MM.1S (cell line): ENCODE measurements around the gene EXOC3.

Source experiments
- DNase-seq: peaks from one replicate; pipeline ENCODE4 v3.0.0-alpha.2; 2015
- H2AFZ ChIP-seq: fragments of 300-600 bp; sonication (generic); 2 replicates; pipeline ENCODE4 v1.6.0; 2016; ENCODE audit warnings: antibody characterized with exemption, low read length
- H3F3A ChIP-seq: fragments of 300-600 bp; sonication (generic); 2 replicates; pipeline ENCODE4 v1.6.1; 2016; ENCODE audit warnings: mild to moderate bottlenecking, antibody characterized with exemption, low read length, moderate library complexity, mixed read lengths; ENCODE audit not compliant: insufficient read depth
- H3K27ac ChIP-seq: fragments of 300-600 bp; sonication (generic); 2 replicates; pipeline ENCODE4 v1.5.1; 2016; ENCODE audit warnings: mild to moderate bottlenecking, low read length
- H3K27me3 ChIP-seq: fragments of 300-600 bp; sonication (generic); replicated peaks from 2 replicates; pipeline ENCODE4 v1.6.0; 2016; ENCODE audit warnings: low read length; ENCODE audit not compliant: insufficient read depth
- H3K36me3 ChIP-seq: fragments of 300-600 bp; sonication (generic); replicated peaks from 2 replicates; pipeline ENCODE4 v1.6.1; 2016; ENCODE audit warnings: mild to moderate bottlenecking, low read length, mixed read lengths; ENCODE audit not compliant: insufficient read depth
- H3K4me1 ChIP-seq: fragments of 300-600 bp; sonication (generic); 2 replicates; pipeline ENCODE4 v1.6.1; 2016; ENCODE audit warnings: low read length, mixed read lengths
- H3K4me2 ChIP-seq: fragments of 300-600 bp; sonication (generic); 2 replicates; pipeline ENCODE4 v1.6.0; 2016; ENCODE audit warnings: low read depth, low read length
- H3K4me3 ChIP-seq: fragments of 300-600 bp; sonication (generic); 2 replicates; pipeline ENCODE4 v1.5.1; 2016; ENCODE audit warnings: low read length, mixed read lengths
- H3K79me2 ChIP-seq: fragments of 300-600 bp; sonication (generic); 2 replicates; pipeline ENCODE4 v1.6.1; 2016; ENCODE audit warnings: mixed run types, low read length, mixed read lengths
- H3K9ac ChIP-seq: fragments of 300-600 bp; sonication (generic); 2 replicates; pipeline ENCODE4 v1.6.1; 2016; ENCODE audit warnings: low read length, mixed read lengths
- H3K9me2 ChIP-seq: fragments of 300-600 bp; sonication (generic); replicated peaks from 2 replicates; pipeline ENCODE4 v1.6.1; 2016; ENCODE audit warnings: mild to moderate bottlenecking, low read length, mixed read lengths; ENCODE audit not compliant: insufficient read depth
- H3K9me3 ChIP-seq: fragments of 300-600 bp; sonication (generic); replicated peaks from 2 replicates; pipeline ENCODE4 v1.6.1; 2016; ENCODE audit warnings: mild to moderate bottlenecking, low read length, mixed read lengths; ENCODE audit not compliant: insufficient read depth
- H4K20me1 ChIP-seq: fragments of 300-600 bp; sonication (generic); 2 replicates; pipeline ENCODE4 v1.6.1; 2016; ENCODE audit warnings: mild to moderate bottlenecking, low read length, moderate library complexity, mixed read lengths; ENCODE audit not compliant: insufficient read depth
- EZH2 ChIP-seq: fragments of 300-600 bp; sonication (generic); optimal IDR thresholded peaks from 2 replicates; pipeline ENCODE3; 2017; ENCODE audit warnings: low read depth, mild to moderate bottlenecking, antibody characterized with exemption, low read length, mixed read lengths
- EZH2phosphoT487 ChIP-seq: fragments of 300-600 bp; sonication (generic); IDR thresholded peaks from 2 replicates; pipeline ENCODE4 v1.6.1; 2018; ENCODE audit warnings: antibody characterized with exemption, low read length
- TF ChIP-seq, protein P1 (sequence below): fragments of 300-600 bp; sonication (generic); IDR thresholded peaks from 2 replicates; pipeline ENCODE4 v1.5.1; 2016; ENCODE audit warnings: antibody characterized with exemption, low read length, mixed read lengths

Gene EXOC3

DNA sequence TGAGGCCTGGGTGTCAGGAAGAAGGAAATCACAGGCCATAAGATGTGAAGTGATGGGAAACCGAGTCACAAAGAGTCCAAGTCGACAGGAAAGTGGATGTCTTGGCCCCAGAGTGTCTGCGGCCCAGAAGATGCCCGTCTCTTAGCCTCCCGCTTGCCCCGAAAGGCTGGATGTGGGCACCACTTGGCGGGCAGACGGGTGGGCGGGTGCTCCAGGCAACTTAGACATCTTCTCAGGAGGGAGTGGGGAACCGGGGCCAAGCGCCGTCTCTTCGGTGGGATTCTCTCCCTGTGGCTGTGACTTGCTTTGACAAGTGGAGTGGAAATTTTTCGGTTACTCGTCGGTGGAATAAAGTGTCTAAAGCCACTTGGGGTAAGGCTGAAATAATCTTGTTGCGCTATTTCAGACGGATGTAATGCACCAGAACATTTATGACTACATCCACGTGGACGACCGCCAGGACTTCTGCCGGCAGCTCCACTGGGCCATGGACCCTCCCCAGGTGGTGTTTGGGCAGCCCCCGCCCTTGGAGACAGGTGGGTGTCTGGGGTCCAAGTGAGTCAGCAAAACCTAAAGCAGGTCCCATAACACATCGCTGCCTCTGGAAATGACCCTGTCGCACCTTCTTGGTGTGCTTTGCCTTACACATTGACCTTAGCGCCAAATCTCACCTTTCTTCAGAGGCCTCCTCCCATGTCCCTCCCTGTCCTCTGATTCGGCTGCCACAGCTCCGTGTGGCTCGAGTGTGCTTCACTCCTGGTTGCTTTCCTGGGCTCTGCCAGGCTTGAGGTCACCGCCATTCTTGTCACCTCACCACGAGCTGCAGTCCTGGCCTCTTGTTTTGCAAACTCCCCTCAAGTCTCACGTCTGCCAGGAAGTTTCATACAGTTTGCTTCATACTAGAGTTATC, 20.4 kb upstream of the EXOC3 start:
- Histone ChIP-seq H3K4me2 (no peak overlapping the region), H4K20me1 (no peaks in the 10 kb centered on the region), H3K4me3 (no peak overlapping the region), H3K27me3 (no peaks in the 10 kb centered on the region), H3F3A (0 out of 2 replicates have a peak, but pooled peaks cover 3% of the 10 kb centered on the region), H3K79me2 (no peaks in the 10 kb centered on the region), H3K9ac (no peak overlapping the region), H3K9me3 (no peaks in the 10 kb centered on the region), H3K9me2 (no peaks in the 10 kb centered on the region), H3K36me3 (no peaks in the 10 kb centered on the region), H3K27ac (no peak overlapping the region), H3K4me1 (peaks cover 9% of the 10 kb centered on the region), H2AFZ (no peak overlapping the region)
- TF ChIP-seq, protein P1, sequence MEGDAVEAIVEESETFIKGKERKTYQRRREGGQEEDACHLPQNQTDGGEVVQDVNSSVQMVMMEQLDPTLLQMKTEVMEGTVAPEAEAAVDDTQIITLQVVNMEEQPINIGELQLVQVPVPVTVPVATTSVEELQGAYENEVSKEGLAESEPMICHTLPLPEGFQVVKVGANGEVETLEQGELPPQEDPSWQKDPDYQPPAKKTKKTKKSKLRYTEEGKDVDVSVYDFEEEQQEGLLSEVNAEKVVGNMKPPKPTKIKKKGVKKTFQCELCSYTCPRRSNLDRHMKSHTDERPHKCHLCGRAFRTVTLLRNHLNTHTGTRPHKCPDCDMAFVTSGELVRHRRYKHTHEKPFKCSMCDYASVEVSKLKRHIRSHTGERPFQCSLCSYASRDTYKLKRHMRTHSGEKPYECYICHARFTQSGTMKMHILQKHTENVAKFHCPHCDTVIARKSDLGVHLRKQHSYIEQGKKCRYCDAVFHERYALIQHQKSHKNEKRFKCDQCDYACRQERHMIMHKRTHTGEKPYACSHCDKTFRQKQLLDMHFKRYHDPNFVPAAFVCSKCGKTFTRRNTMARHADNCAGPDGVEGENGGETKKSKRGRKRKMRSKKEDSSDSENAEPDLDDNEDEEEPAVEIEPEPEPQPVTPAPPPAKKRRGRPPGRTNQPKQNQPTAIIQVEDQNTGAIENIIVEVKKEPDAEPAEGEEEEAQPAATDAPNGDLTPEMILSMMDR = no peak
- TF ChIP-seq EZH2phosphoT487 = no peak
- no peak for TF ChIP-seq EZH2
- DNase-seq = no peak

DNA sequence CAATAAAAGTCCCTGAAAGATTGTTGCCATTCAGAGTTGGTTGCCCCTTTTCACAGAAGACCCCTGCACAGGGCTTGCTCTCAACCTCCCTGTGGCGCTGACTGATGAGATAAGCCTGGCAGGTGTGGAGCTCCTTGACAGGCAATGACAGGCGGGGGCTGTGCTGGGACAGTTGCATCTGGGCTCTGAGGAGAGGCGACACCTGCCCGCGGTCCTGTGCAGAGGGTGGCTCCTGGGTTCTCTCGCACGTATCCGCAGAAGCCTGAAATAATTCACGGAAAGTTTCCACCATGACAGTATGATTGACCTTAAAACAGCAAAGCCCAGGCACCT, 19.8 kb upstream of the EXOC3 start:
- Histone ChIP-seq H4K20me1 (no peaks in the 10 kb centered on the region), H2AFZ (no peak overlapping the region), H3K9me3 (no peaks in the 10 kb centered on the region), H3K79me2 (no peaks in the 10 kb centered on the region), H3K9ac (no peak overlapping the region), H3K27me3 (no peaks in the 10 kb centered on the region), H3K9me2 (no peaks in the 10 kb centered on the region), H3K27ac (no peak overlapping the region), H3K4me3 (no peak overlapping the region), H3K4me1 (peaks cover 9% of the 10 kb centered on the region), H3F3A (0 out of 2 replicates have a peak, but pooled peaks cover 3% of the 10 kb centered on the region), H3K36me3 (no peaks in the 10 kb centered on the region), H3K4me2 (no peak overlapping the region)
- no peak for DNase-seq
- TF ChIP-seq EZH2phosphoT487 (no peak), EZH2 (no peak)
- TF ChIP-seq, protein P1 = no peak

DNA sequence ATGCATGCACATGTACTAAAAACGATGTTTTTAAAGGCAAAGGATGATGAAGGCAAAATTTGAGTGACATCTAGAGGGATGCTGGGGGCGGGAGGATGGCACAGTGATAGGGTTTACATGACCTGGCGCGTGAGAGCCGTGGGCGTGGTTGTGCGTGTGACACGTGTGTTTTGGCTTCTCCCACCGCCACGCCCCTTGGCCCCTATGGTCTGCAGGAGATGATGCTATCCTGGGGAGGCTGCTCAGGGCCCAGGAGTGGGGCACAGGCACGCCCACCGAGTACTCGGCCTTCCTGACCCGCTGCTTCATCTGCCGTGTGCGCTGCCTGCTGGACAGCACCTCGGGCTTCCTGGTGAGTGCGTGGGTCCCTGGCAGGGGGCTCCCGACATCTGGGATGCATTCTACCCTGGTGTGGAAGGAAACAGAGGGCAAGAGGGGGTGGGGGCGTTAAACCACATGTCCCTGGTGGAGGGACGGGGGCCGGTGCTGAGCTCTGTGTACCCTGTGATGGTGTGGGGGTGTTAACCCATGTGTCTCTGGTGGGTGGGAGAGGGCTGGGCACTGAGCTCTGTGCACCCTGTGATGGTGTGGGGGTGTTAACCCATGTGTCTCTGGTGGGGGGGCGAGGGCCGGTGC, 19.2 kb upstream of the EXOC3 start:
- Histone ChIP-seq H3K9me2 (no peaks in the 10 kb centered on the region), H3K27me3 (no peaks in the 10 kb centered on the region)

More for the DNA sequence above, 19.2 kb upstream of the EXOC3 start:
- no peak overlapping the region for H3K9ac ChIP-seq
- no peaks in the 10 kb centered on the region for H3K36me3 ChIP-seq
- H2AFZ ChIP-seq = no peak overlapping the region
- H3K9me3 ChIP-seq = no peaks in the 10 kb centered on the region
- H3K4me3 ChIP-seq = no peak overlapping the region
- TF ChIP-seq EZH2 (no peak), EZH2phosphoT487 (no peak)
- TF ChIP-seq, protein P1 = no peak
- H3F3A ChIP-seq = 0 out of 2 replicates have a peak, but pooled peaks cover 3% of the 10 kb centered on the region
- H4K20me1 ChIP-seq = no peaks in the 10 kb centered on the region
- H3K4me1 ChIP-seq = peaks cover 9% of the 10 kb centered on the region
- no peak for DNase-seq
- no peak overlapping the region for H3K27ac ChIP-seq
- no peak overlapping the region for H3K4me2 ChIP-seq
- H3K79me2 ChIP-seq = no peaks in the 10 kb centered on the region
